Amygdala (tissue), 56 donors: ENCODE data around the gene CCDC57.
"Not testable (repeated sequence)": the region's sequence is repeated elsewhere in the genome, so short reads cannot be mapped to it uniquely, and the experiment has no call there.

Experiments used
- DNase-seq, 56 donors: peaks; one replicate each; lab custom pipeline; 2025; lab: John Stamatoyannopoulos, UW

CCDC57 gene

DNA sequence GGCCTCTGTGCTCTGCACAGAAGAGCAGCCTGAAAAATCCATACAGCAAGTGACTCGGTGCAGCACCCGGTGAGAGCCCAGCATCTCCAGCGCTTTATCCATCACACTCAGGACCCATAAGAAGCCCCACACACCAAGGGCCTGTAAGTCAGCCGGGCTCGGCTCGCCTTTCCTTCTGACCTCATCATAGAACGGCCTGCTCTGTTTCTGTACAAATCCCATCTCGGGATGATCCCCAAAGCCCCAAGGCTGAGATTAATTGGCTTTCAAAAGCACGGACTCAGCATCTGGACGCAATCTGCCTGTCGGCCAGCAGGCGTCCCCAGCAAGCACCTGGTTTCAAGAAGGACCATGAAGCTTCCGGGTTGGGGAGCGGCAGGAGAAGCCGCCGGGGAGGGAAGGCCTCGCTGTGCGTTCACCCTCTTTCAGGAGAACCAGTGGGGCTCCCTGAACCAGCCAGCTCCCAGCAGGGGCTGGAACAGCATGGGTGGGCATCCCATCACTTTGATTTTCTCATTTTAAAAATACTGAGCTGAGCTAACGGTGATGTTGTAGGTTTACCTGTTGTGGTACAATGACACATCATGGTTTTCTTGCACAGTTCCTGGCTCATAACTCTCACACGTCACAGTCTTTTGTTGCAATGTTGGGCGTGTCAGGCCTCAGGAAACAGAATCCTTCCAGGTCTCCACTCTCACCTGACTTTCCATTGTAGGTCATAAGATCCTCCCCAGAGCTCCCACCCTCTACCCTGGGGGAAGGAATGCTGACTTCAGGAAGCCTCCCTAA lies 6.7 kb downstream of the CCDC57 start:
- DNase-seq = peak in 49 of 56 donors; percentile 21 to 81 (median 52)

DNA sequence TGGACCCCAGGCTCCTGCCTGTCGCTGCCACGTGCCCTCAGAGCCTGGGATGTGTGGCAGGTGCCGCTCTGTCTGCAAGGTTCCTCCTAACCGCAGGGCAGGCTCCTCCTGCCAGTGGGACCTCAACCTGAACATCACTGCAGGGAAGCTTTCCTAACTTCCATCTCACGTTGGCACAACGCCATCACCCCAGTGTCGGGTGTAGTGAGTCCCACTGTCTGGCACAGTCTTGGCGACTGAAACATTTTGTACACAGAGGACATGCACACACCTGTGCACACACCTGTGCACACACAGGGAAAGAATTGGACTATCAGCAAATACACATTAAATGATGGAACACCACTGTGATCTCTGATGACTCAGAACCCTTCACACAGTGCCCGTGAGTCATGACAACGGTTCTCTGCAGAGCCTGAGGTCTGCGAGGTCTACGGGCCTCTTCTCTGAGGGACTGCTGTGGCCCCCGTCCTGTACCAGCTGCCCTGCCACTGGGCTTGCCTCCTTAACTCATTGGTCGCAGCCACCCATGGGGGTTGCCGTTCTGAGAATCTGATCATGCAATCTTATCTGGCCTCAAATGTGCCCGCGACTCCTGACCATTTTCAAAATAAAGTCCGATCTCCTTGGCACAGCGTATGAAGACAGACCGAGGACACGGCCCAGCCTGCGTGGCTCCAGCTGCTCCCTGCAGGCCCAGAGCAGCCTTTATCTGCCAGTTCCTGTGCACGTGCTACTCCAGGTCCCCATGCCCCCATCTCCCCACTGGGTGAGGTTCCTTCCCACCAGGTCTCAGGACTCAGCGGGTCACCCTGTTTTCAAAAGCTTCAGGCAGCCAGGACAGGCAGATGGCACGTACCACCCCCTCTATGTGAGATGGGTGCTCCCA lies 7.6 kb downstream of the CCDC57 start:
- no peak for DNase-seq

GRCh38 chr17:82203920-82204319 lies 8.7 kb downstream of the CCDC57 start:
- no peak for DNase-seq

DNA sequence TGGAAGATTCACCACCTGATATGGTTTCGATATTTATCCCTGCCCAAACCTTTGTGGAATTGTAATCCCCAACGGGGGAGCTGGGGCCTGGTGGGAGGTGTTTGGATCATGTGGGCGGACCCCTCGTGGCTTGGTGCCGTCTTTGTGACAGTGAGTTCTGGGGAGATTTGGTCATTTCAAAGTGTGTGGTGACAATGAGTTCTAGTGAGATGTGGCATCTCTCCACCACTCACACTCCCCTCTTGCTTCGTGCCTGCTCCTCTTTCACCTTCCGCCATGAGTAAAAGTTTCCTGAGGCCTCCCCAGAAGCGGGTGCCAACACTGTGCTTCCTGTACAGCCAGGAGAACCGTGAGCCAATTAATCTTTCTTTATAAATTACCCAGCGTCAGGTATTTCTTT lies 9.7 kb downstream of the CCDC57 start:
- DNase-seq = no peak

- DNase-seq = no peak
These were observed 11.1 kb downstream of the CCDC57 start for GRCh38 chr17:82201498-82201910.

- no peak for DNase-seq
These were observed 11.7 kb downstream of the CCDC57 start for GRCh38 chr17:82200743-82201497.

DNA sequence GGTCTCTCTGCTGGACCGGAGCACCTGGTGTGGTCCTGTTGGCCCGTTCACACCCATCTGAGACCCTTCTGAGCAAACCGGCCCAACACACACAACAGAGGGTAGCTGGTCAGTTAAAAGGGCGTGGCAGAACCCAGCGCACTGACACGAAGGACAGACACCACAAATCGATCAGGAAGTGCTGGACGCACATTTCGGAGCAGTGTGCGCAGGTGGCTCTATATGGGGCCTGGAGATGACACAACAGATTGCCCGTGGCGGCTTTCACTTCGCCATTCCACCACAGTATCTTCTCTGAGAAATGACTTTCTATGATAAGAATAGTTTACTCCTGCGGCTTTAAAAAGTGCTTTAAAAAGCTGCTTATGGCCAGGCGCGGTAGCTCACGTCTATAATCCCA lies 12.5 kb downstream of the CCDC57 start:
- DNase-seq = no peak

GRCh38 chr17:82199496-82199895 lies 13.1 kb downstream of the CCDC57 start:
- DNase-seq = no peak

- no peak for DNase-seq
These were observed 14.6 kb downstream of the CCDC57 start for GRCh38 chr17:82198092-82198491.

DNA sequence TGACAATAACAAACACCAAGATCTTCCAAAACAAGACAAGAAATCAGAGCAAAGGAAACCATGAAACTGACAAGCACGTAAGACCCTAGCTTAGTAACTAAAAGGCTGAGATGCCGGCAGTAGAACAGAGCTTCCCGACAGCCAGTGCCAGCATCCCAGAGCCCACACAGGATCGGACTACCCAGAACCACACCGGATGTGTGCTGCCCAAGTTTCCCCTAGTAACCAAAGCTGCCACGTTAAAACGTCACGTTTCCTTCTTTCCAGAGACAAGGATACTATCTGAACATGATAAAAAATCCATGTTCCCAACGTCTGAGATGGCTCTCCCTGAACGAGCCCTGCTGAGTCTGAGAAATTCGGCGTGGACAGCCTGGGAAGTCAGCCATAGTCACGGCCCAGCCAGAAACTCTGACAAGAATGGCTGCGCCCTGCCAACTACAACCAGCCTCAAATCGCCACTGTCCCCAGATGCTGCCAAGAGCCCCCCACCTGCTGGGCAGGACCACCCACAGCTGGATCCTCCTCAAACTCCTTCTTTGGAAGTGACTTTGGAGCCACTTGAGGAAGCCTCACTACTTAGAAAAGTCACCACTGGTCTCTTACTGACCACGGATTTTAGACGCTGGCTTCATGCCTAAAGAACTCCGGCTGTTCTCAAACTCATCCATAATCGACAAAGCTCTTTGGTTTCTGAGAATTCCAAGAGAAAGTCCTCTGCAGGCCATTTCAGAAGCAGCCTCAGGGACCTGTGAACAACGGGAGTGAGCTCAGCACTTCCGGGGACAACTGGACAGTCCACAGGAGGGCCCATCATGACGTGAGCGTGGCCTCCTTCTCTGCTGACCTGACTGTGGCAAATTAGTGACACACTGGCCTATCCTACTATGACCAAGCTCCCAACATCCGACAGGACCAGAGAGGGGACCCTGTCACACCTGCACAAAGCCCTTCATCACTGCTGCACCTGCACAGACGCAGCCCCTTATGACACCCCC lies 16.7 kb downstream of the CCDC57 start:
- no peak for DNase-seq

DNA sequence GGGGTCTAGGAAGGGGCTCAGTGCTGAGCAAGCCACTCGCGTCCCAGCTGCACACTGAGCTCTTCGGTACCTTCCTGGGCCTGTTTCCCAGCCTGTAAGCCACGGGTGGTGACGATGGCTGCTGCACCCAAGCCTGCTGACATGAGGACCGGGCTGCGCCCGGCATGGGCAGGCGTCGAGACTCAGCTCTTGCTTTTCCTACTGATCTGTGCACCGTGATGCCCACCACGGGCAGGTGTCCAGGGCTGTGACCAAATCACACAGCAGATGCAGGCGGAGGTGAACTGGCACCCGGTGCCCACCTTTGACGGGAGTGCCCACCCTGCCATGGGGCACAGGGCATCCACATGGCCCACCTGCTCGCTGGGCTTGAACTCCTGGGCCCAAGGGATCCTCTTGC lies 17.9 kb downstream of the CCDC57 start:
- DNase-seq = no peak

DNA sequence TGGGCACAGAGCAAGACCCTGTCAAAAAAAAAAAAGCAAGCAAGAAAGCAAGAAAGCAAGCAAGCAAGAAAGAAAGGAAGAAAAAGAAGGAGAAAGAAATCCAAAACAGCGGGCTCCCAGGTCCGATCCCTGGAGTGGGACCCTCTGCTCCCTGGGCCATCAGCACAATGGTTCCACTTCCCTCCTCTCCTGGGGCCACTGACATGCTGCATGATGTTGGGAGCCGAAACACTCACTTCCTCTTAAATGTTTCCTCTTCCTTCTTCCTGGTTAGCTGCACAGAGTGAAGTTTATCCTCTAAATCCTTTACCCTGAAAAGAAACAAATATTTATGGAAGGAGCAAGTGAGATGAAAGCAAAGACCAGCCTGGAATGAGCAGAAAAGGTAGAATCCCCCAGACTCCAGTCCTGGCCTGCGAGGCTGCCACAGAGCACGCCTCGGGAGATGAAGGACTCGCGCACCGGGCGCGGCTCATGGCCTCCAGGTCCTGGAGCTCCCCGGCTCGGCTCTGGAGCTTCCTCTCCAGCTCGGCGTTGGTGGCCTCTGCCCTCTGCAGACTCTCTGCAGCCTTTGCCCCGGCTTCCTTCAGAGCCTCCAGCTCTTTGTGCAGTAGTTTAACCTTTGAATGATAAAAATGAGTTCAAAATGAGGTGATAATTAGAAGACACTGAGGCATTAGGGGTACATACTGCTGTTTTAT lies 19.0 kb downstream of the CCDC57 start:
- peak in 1 of 56 donors; percentile 16 for DNase-seq

DNA sequence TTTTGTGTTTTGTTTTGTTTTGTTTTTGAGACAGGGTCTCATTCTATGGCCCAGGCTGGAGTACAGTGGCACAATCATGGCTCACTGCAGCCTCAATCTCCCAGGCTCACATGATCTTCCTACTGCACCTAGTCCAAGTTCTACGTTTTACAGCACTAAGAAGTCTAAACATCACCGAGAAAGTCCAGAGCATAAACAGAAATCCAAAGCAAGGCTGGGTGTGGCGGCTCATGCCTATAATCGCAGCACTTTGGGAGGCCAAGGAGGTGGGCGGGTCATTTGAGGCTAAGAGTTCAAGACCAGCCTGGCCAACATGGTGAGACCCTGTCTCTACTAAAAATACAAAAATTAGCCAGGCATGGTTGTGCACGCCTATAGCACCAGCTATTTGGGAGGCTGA lies 19.6 kb downstream of the CCDC57 start:
- not testable (repeated sequence) for DNase-seq

DNA sequence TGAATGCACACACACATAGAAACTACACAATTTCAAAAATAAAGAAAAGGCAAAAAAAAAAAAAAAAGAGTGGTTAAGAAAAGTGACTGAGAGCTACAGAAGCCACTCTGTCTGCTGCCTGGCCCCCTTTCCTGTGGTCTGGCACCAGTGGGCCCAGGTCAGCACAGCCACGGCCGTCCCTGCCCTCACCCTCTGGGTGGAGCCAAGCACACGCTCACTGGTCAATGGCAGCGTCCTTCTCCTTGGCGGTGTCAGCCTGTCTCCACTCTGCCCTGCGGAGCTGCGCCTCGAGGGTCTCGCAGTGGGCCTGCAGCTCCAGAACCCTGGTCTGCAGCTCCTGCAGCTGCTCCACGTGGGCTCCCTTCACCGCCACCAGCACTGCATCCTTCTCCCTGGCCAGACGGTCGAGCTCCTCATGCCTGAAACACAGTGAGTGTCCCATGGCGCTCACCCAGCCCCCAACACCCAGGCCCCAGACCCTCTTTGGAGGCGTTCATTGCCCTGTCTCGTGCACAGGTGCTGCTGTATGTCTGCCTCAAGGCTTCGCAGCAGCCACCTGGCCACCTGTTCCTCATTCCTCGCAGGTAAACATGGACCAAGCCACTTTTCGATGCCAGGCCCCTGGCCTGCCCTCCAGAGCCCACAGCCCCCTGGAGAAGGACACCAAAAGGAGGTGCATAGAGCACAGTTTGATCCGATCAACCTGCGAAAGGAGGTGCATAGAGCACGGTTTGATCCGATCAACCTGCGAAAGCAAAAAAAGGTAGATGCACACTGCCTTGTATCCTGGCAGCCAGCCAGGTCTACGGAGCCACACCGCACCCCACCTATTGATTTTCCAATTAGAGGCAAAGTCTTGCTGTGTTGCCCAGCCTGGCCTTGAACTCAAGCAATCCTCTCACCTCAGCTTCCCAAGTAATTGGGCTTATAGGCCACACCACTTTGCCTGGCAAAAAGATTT lies 24.4 kb downstream of the CCDC57 start:
- no peak for DNase-seq

DNA sequence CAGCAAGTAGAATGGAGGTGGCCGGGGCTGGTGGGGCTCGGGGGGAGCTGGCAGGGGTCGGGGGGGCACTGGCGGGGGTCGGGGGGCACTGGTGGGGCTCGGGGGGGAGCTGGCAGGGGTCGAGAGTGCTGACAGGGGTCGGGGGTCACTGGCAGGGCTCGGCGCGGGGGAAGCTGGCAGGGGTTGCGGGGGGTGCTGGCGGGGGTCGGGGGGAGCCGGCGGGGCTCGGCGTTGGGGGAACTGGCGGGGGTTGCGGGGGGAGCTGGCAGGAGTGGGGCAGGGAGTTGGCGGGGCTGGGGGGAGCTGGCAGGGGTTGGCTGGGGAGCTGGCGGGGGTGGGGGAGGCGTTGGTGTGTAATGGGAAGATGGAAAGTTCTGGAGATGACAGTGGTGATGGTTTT lies 25.1 kb downstream of the CCDC57 start:
- no peak for DNase-seq

DNA sequence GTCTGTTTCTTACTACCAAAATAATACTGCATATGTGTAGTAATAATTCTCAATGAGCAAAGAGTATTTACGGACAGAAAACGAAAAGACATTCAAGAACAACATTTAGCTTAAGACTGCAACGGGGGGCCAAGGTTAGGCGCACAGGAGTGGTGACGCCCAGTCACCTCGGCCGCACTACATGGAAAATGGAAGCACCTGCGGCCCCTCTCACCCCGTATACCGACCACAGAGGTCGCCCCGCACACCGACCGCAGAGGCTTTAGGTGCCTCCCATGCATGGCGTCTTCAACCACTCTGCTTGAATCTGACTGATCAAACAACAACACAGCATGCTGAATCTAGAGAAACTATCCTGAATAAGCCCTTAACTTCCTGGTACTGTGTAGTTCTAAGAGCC lies 26.4 kb downstream of the CCDC57 start:
- DNase-seq = no peak

- no peak for DNase-seq
These were observed 27.9 kb downstream of the CCDC57 start for GRCh38 chr17:82184761-82185160.
